ENCODE data around the gene CYP19A1.

- TF ChIP-seq EZH2 (IDR thresholded peaks at IDR 0.05; ENCODE audit: borderline replicate concordance, insufficient read depth, low read depth, low read length, poor library complexity, severe bottlenecking) (no peak), CTCF (IDR thresholded peaks at IDR 0.05) (no peak)
Observed at GRCh38 chr15:51223771-51224229, 114.6 kb downstream of the CYP19A1 start.
